C4-2B (cell line): ENCODE measurements around the gene MRNIP.

ENCODE experiments used
- H3K27ac ChIP-seq: fragments of 450-650 bp; 2 replicates; pipeline ENCODE4 v1.5.1; 2017
- CTCF ChIP-seq: fragments of 450-650 bp; conservative IDR thresholded peaks from 2 replicates; pipeline ENCODE4 v1.5.1; 2017; ENCODE audit warnings: mild to moderate bottlenecking
- ZFX ChIP-seq: fragments of 450-650 bp; IDR thresholded peaks from 2 replicates; pipeline ENCODE4 v1.6.1; 2017

Gene MRNIP

GRCh38 chr5:179886190-179886911 lies 27.7 kb upstream of the MRNIP start:
- no peak overlapping the region for H3K27ac ChIP-seq
- TF ChIP-seq ZFX (no peak), CTCF (no peak)

- TF ChIP-seq ZFX, result no peak
- no peak for TF ChIP-seq CTCF
- H3K27ac ChIP-seq, result no peak overlapping the region
Observed at GRCh38 chr5:179885491-179886090, 27.0 kb upstream of the MRNIP start.

GRCh38 chr5:179883163-179883562 lies 24.5 kb upstream of the MRNIP start:
- no peak overlapping the region for H3K27ac ChIP-seq
- TF ChIP-seq ZFX (no peak), CTCF (no peak)

GRCh38 chr5:179882338-179882737 lies 23.7 kb upstream of the MRNIP start:
- TF ChIP-seq CTCF (no peak), ZFX (no peak)

GRCh38 chr5:179880848-179881590 lies 22.4 kb upstream of the MRNIP start:
- H3K27ac ChIP-seq, result no peak overlapping the region
- TF ChIP-seq CTCF (no peak), ZFX (no peak)

More at GRCh38 chr5:179882338-179882737, 23.7 kb upstream of the MRNIP start:
- H3K27ac ChIP-seq, result no peak overlapping the region

- H3K27ac ChIP-seq, result no peak overlapping the region
- TF ChIP-seq CTCF (no peak), ZFX (no peak)
Observed at GRCh38 chr5:179880066-179880650, 21.5 kb upstream of the MRNIP start.

- no peak overlapping the region for H3K27ac ChIP-seq
- TF ChIP-seq CTCF (no peak), ZFX (no peak)
Observed at GRCh38 chr5:179879690-179880010, 21.0 kb upstream of the MRNIP start.
